ENCODE measurements around the gene NAV3. TPM values are rescaled to one million over a fixed set of nuclear protein-coding genes. Genes with fewer than 3 reads are reported as not detected.
"Not testable (repeated sequence)": the region's sequence is repeated elsewhere in the genome, so short reads cannot be mapped to it uniquely, and the experiment has no call there.

Gene NAV3
- polyA plus RNA-seq, 3 donors from 2014 or later, result not detected

DNA sequence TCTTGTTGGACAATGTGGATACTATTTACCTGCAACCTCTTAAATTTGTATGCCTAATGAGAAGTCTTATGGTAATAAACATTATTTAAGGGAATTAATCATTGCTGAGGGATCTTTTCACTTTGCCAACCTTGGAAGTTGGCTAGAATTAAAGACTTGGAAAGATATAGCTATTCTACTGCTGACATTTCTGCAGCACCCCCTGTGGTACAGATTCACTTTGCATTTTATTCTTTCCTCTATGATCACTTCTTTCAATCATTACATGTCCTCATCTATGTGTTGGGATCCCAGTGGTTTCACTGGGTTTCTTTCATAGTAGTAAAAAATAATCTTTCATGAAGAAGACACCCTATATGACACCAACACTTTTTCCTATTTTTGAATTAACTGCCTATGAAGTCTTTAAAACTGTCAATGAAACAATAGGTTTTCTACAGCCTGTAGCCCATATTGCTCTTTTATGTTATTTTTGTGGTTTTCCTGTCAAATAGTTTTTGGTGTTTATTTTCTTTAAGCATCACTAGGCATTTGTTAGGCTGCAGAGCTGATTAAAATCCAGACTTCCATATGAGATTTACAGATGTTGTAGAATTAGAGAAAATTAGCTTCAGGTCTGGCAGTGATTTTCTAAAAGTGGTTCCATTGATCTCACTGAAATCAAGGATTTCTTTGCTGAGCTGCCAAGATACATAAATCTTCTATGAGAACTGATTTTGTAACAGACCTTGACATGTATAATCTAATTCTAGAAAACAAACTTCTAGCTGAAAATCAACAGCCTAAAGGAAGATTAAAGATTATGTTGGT is 256.1 kb downstream of the NAV3 start:
- Mint-ChIP-seq H3K4me1 (no peaks in the 10 kb centered on the region), H3K27ac (no peak overlapping the region), H3K9me3 (peaks cover 0 to 14% (median 5%) of the 10 kb centered on the region in 6 donors), H3K27me3 (ENCODE audit: low read depth in 3 of 3) (no peaks in the 10 kb centered on the region), H3K36me3 (no peaks in the 10 kb centered on the region), H3K4me3 (no peak overlapping the region)
- DNase-seq, result no peak

DNA sequence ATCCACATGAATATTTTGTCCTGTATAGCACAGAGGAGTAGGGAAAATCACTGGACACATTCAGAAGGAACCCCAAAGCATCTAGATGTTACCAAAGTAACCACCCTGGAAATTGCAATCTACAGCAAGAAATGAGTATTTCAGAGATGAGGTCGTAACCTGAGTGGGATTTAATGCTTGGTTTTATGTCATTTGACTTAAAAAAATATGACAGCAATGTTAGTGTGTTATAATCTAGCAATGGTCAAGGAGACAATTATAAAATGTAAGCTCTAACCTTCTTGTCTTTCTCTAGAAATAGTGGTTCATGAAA is 256.6 kb downstream of the NAV3 start:
- H3K4me3 Mint-ChIP-seq, result no peak overlapping the region
- no peak for DNase-seq
- H3K4me1 Mint-ChIP-seq, result no peaks in the 10 kb centered on the region
- H3K27me3 Mint-ChIP-seq (ENCODE audit: low read depth in 3 of 3), result no peaks in the 10 kb centered on the region
- peaks cover 0 to 11% (median 8%) of the 10 kb centered on the region in 6 donors for H3K9me3 Mint-ChIP-seq
- H3K36me3 Mint-ChIP-seq, result peaks cover 0 to 4% (median 0%) of the 10 kb centered on the region in 3 donors
- H3K27ac Mint-ChIP-seq, result no peak overlapping the region

DNA sequence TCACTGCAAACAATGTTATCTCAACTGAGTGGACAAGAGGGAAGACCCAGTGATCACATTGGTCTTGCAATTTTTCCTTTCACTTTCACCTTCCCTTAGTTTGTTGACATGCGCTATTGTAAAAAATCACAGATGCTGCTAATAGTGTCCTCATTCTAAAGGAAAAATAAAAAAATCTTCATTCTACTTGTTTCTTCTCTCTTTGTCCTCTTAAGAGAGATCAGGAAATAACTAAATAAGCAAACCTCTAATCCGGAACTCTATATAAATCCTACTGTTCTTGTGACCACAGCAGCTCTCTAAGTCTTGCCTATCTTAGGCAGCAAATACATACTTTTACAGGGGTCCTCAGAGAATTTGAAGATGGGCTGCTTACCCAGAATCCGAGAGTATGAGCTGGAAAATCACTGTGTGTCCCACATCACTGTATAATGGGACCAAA is 257.7 kb downstream of the NAV3 start:
- Mint-ChIP-seq H3K27ac (no peak overlapping the region), H3K4me3 (no peak overlapping the region), H3K36me3 (peaks cover 0 to 4% (median 0%) of the 10 kb centered on the region in 3 donors), H3K4me1 (no peaks in the 10 kb centered on the region), H3K9me3 (peaks cover 3 to 19% (median 13%) of the 10 kb centered on the region in 6 donors), H3K27me3 (ENCODE audit: low read depth in 3 of 3) (no peaks in the 10 kb centered on the region)
- DNase-seq, result no peak

DNA sequence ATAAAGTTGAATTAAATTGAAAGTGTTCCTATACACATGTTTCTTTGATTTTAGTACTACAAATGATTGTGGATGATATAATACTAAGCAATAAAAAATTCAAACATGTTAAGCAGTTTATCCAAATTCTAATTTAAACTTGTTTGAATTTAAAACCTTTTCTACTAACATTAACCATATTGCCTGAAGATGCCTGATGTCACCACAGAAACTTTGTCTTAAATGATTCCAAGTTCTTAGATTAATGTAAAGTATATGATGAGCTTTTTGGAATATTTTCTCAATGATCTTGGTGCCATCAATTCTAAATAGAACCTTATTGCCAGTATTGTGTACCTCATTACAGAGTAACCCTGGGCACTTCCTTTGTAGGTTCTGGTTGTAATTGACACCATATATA is 259.6 kb downstream of the NAV3 start:
- H3K4me1 Mint-ChIP-seq, result no peaks in the 10 kb centered on the region
- H3K36me3 Mint-ChIP-seq, result peaks cover 0 to 4% (median 0%) of the 10 kb centered on the region in 3 donors
- H3K27me3 Mint-ChIP-seq (ENCODE audit: low read depth in 3 of 3), result no peaks in the 10 kb centered on the region
- DNase-seq, result no peak
- no peak overlapping the region for H3K4me3 Mint-ChIP-seq
- peaks cover 3 to 19% (median 13%) of the 10 kb centered on the region in 6 donors for H3K9me3 Mint-ChIP-seq
- H3K27ac Mint-ChIP-seq, result no peak overlapping the region

DNA sequence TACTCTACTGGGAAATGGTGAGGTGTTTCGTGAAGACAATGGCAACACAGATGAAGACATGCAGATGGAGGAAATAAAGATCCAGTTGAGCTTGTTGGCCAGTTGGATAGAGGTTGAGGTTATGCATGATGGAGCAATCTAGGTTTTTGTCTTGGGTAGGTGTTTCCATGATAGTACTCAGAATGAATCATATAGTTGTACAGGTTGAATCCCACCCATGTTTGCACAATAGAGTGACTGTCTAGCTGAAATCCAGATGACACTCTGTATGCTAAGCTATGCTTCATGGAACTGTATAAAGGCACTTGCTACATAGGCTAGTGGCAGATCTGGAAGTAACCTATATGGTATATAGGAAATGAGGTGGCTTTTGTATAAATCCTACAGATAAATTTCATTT is 264.9 kb downstream of the NAV3 start:
- Mint-ChIP-seq H3K9me3 (peaks cover 3 to 22% (median 14%) of the 10 kb centered on the region in 6 donors), H3K27me3 (ENCODE audit: low read depth in 3 of 3) (no peaks in the 10 kb centered on the region), H3K36me3 (peaks cover 0 to 4% (median 0%) of the 10 kb centered on the region in 3 donors), H3K27ac (no peak overlapping the region), H3K4me3 (no peak overlapping the region), H3K4me1 (no peaks in the 10 kb centered on the region)
- DNase-seq, result no peak

DNA sequence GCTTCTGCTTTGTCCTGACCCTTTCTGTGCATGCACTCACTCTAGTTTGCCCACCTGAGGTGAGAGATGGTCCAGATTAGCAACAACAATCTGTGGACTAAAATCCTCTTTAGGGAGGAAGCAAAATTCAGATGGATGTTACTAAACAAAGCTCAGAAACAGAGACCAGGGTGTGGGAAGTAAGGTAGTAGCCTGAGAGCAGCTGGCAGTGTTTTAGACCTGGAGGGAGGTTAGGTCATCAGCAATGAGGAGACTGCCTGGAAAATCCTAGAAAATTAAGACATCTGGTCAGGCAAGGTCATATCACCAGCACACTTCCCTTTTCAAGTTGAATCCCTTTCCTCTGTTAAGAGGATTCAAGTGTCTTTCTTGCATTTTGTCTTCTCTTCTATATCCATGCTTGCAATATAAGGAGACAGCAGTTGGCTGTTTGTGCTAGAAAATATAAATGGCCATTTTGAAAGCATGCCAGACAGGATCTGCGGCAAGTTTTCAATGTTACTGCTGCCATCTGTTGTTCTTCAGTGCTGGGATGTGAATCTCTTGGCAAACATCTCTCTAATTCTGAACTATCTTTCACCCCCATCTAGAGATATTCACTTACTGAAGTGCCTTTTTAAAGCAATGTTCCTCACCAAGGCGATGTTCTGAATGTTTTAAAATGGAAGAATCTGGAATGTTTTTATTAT is 266.4 kb downstream of the NAV3 start:
- Mint-ChIP-seq H3K27ac (no peak overlapping the region), H3K9me3 (peaks cover 3 to 23% (median 13%) of the 10 kb centered on the region in 6 donors), H3K36me3 (peaks cover 0 to 2% (median 0%) of the 10 kb centered on the region in 3 donors), H3K4me1 (no peaks in the 10 kb centered on the region), H3K4me3 (no peak overlapping the region), H3K27me3 (ENCODE audit: low read depth in 3 of 3) (no peaks in the 10 kb centered on the region)
- DNase-seq, result no peak

DNA sequence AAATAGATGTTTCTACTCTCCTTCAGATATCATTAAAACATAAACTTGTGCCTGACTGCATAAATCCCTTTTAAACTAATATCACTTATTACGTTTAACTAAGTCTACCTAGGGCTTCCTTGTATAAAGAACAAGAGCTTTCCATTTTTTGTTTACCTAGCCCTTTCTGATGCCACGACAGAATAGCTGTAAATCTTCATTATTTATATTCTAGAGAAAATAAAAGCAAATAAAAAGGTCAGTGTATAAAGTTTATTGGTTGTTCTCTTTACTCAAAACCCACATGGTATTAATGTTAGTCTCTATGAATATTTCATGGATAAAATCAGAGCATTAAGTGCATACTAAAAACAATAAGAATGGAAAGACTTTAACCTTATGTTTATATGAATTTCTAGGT is 269.1 kb downstream of the NAV3 start:
- H3K4me3 Mint-ChIP-seq, result no peak overlapping the region
- DNase-seq, result no peak
- H3K36me3 Mint-ChIP-seq, result no peaks in the 10 kb centered on the region
- H3K9me3 Mint-ChIP-seq, result peaks cover 2 to 27% (median 14%) of the 10 kb centered on the region in 6 donors
- H3K27me3 Mint-ChIP-seq (ENCODE audit: low read depth in 3 of 3), result peaks cover 0 to 2% (median 0%) of the 10 kb centered on the region in 3 donors
- H3K27ac Mint-ChIP-seq, result no peak overlapping the region
- no peaks in the 10 kb centered on the region for H3K4me1 Mint-ChIP-seq

DNA sequence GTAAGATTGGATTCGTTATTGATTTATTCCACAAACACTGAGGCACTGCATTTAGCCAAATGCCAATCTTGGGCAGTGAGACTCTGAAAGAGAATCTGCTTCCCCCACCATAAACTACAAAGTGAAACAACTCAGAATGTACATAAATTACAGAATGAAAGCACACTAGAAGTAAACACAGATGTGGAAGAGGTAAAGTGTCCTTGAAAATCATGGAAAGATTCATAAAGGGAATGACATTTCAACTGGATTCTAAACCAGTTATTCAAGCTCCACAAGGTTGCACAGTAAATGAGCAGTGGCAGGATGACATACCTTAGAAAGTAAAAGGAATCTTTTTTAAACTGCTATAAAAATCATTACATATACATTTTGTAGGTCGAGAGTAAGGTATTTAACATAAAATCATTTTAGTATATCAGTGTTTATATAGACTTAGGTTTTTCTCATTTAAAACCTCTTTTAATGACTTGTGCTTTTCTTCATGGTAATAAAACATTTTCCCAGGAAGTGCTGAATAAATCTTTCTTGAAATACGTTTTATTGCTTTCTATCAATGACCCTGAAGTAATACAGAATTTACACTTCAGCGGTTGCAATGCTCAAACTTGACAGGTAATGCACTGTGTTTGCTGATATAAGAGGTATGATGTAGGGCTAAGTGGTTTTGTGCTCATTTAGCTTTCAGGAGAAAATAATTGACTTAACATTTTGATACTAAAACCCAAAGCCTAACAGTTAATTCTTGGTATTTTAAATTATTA is 270.6 kb downstream of the NAV3 start:
- Mint-ChIP-seq H3K9me3 (peaks cover 2 to 21% (median 13%) of the 10 kb centered on the region in 6 donors), H3K36me3 (no peaks in the 10 kb centered on the region), H3K27me3 (ENCODE audit: low read depth in 3 of 3) (peaks cover 0 to 2% (median 0%) of the 10 kb centered on the region in 3 donors), H3K4me3 (no peak overlapping the region), H3K4me1 (no peaks in the 10 kb centered on the region), H3K27ac (no peak overlapping the region)
- DNase-seq, result no peak

DNA sequence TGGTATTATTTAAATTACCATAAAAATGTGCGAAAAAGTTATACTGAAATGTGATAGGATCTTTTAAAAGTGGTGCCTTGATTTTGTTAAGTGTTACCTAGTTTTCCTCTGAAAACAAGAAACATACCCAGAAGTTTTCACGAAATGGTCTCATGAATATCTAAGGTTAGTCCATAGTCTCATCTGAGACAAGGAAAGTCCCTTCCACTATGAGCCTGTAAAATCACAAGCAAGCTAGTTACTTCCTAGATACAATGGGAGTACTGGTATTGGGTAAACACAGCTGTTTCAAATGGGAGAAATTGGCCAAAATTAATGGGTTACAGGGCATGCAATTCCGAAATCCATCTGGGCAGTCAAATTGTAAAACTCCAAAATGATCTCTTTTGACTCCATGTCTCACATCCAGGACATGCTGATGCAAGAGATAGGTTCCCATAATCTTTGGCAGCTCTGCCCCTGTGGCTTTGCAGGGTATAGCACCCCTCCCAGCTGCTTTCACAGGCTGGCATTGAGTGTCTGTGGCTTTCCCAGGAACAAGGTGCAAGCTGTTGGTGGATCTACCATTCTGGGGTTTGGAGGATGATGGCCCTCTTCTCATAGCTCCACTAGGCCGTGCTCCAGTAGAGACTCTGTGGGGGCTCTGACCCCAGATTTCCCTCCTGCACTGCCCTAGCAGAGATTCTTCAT is 271.4 kb downstream of the NAV3 start:
- DNase-seq, result no peak
- no peaks in the 10 kb centered on the region for H3K4me1 Mint-ChIP-seq
- H3K27ac Mint-ChIP-seq, result no peak overlapping the region
- no peak overlapping the region for H3K4me3 Mint-ChIP-seq
- H3K36me3 Mint-ChIP-seq, result no peaks in the 10 kb centered on the region
- H3K27me3 Mint-ChIP-seq (ENCODE audit: low read depth in 3 of 3), result peaks cover 0 to 2% (median 0%) of the 10 kb centered on the region in 3 donors
- H3K9me3 Mint-ChIP-seq, result peaks cover 2 to 21% (median 10%) of the 10 kb centered on the region in 6 donors

DNA sequence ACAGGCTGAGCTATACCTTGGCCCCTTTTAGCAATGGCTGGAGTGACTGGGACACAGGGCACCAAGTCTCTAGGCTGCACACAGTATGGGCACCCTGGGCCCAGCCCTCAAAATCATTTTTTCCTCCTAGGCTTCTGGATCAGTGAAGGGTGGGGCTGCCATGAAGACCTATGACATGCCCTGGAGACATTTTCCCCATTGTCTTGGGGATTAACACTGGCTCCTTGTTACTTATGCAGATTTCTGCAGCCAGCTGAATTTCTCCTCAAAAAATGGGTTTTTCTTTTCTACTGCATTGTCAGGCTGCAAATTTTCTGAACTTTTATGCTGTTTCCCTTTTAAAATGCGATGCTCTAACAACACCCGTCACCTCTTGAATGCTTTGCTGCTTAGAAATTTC is 272.1 kb downstream of the NAV3 start:
- not testable (repeated sequence) for H3K27me3 Mint-ChIP-seq (ENCODE audit: low read depth in 3 of 3); H3K27ac Mint-ChIP-seq; DNase-seq; H3K4me3 Mint-ChIP-seq; H3K36me3 Mint-ChIP-seq; H3K4me1 Mint-ChIP-seq
- H3K9me3 Mint-ChIP-seq, result peaks cover 2 to 21% (median 11%) of the 10 kb centered on the region in 6 donors

DNA sequence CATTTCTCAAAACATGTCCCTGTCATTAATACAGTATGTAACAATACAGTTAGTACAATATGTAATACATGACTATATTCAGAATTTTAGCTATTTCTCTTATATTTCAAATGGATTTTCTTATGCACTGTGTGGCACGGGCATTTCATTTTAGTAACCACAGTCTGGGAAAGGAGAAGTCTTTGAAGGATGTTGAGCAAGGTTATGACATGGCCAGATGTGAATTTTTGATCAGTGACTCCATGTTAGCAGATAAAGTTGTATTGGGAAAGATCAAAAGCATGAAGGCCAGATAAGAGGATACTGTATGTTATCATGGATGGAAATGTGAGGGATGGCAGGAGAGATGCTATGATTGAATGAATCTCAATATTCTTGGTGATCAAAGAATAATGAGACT is 285.2 kb downstream of the NAV3 start:
- Mint-ChIP-seq H3K9me3 (peaks cover 5 to 22% (median 9%) of the 10 kb centered on the region in 6 donors), H3K4me1 (no peaks in the 10 kb centered on the region), H3K27ac (no peak overlapping the region), H3K4me3 (no peak overlapping the region), H3K27me3 (ENCODE audit: low read depth in 3 of 3) (no peaks in the 10 kb centered on the region), H3K36me3 (no peaks in the 10 kb centered on the region)
- DNase-seq, result no peak

DNA sequence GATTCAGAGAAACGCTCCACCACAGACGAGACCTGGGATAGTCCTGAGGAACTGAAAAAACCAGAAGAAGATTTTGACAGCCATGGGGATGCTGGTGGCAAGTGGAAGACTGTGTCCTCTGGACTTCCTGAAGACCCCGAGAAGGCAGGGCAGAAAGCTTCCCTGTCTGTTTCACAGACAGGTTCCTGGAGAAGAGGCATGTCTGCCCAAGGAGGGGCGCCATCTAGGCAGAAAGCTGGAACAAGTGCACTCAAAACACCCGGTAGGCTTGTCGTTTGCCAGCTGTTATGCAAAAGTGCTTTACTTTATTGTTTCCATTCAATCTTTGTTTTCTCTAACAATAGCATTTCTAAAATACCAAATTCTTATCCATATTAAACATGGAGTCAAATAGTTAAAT is 287.3 kb downstream of the NAV3 start:
- no peak for DNase-seq
- Mint-ChIP-seq H3K27ac (no peak overlapping the region), H3K4me3 (no peak overlapping the region), H3K36me3 (no peaks in the 10 kb centered on the region), H3K9me3 (peaks cover 0 to 13% (median 5%) of the 10 kb centered on the region in 6 donors), H3K4me1 (no peaks in the 10 kb centered on the region), H3K27me3 (ENCODE audit: low read depth in 3 of 3) (no peaks in the 10 kb centered on the region)

DNA sequence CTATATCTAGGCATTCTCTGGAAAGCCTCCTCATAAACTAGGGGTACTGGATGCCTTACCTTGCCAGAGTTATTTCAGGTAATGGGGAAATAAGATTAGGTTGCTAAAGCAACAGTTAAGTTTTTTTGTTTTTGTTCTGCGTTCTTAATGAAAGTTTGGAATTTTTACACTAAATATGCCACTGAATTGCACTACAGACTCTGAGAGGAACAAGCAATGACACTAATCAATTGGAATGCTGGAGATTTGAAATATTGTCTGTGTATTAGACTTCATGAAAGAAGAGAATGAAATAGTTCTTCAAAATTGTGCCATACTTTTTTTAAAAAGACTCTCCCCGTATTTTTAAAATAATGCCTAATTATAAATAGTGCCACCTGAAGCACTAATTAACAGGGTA is 287.8 kb downstream of the NAV3 start:
- Mint-ChIP-seq H3K4me3 (no peak overlapping the region), H3K9me3 (peaks cover 0 to 16% (median 3%) of the 10 kb centered on the region in 6 donors), H3K27me3 (ENCODE audit: low read depth in 3 of 3) (no peaks in the 10 kb centered on the region), H3K27ac (no peak overlapping the region), H3K36me3 (no peaks in the 10 kb centered on the region), H3K4me1 (no peaks in the 10 kb centered on the region)
- DNase-seq, result no peak

Measured in immature natural killer cell (primary cell).